ENCODE results near the gene CREBL2.
"Not testable (repeated sequence)": the region's sequence is repeated elsewhere in the genome, so short reads cannot be mapped to it uniquely, and the experiment has no call there.

DNA sequence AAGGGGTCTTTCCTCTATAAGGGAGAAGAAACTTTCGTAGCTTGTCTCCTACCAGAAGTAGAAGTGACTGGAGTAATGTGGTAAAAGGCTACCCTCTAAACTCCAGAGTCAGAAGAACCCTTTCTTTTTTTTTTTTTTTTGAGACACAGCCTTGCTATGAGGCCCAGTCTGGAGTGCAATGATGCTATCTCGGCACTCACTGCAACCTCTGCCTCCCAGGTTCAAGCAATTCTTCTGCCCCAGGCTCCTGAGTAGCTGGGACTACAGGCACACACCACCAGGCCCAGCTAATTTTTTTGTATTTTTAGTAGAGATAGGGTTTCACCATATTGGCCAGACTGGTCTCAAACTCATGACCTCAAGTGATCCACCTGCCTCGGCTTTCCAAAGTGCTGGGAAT, 23.2 kb upstream of the CREBL2 start:
- TF ChIP-seq, protein P1, sequence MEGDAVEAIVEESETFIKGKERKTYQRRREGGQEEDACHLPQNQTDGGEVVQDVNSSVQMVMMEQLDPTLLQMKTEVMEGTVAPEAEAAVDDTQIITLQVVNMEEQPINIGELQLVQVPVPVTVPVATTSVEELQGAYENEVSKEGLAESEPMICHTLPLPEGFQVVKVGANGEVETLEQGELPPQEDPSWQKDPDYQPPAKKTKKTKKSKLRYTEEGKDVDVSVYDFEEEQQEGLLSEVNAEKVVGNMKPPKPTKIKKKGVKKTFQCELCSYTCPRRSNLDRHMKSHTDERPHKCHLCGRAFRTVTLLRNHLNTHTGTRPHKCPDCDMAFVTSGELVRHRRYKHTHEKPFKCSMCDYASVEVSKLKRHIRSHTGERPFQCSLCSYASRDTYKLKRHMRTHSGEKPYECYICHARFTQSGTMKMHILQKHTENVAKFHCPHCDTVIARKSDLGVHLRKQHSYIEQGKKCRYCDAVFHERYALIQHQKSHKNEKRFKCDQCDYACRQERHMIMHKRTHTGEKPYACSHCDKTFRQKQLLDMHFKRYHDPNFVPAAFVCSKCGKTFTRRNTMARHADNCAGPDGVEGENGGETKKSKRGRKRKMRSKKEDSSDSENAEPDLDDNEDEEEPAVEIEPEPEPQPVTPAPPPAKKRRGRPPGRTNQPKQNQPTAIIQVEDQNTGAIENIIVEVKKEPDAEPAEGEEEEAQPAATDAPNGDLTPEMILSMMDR (conservative IDR thresholded peaks at IDR 0.05; ENCODE audit: low read length): not testable (repeated sequence)
- not testable (repeated sequence) for TF ChIP-seq EZH2phosphoT487 (IDR thresholded peaks at IDR 0.05; ENCODE audit: borderline replicate concordance, low read depth, low read length)

All from OCI-LY7 (cell line).